B cell (primary cell): ENCODE results near the gene ACOXL. TPM values are rescaled to one million over a fixed set of nuclear protein-coding genes. Genes with fewer than 3 reads are reported as not detected.

Experiments used
- ATAC-seq: fragments of 200-7000 bp; cut with Tn5 transposase; one replicate; pipeline ENCODE4 v1.10.0; 2021; ENCODE audit warnings: low read depth, mild to moderate bottlenecking, moderate number of reproducible peaks, moderate library complexity
- CTCF ChIA-PET: fragments of 350-600 bp; sonication (Branson Sonifier 250); formaldehyde crosslinking; loops from one replicate; lab custom pipeline; 2021; ENCODE audit warnings: antibody characterized with exemption, inconsistent platforms; lab: Charles Lee
- POLR2A ChIA-PET: fragments of 350-600 bp; sonication (Branson Sonifier 250); formaldehyde crosslinking; loops from one replicate; lab custom pipeline; 2021; ENCODE audit warnings: antibody characterized with exemption; lab: Charles Lee
- DNase-seq: peaks from one replicate; pipeline ENCODE4 v3.0.0; 2013
- H2AFZ ChIP-seq: 2 replicates; pipeline ENCODE4 v1.6.1; 2012; ENCODE audit warnings: mild to moderate bottlenecking, low read depth, low read length; ENCODE audit not compliant: insufficient read depth, poor library complexity, severe bottlenecking
- H3K27ac ChIP-seq, 2 donors: 1 replicate in 1 of 2; 2 replicates in 1 of 2; pipeline ENCODE4 v1.5.1; 2012 to 2013; ENCODE audit warnings: low read length in 2 of 2, mild to moderate bottlenecking in 2 of 2, moderate library complexity in 1 of 2
- H3K27me3 ChIP-seq, 4 experiments: fragments of 200-600 bp in 1 of 4; sonication (generic) in 1 of 4; replicated peaks in 1 of 4; 1 replicate in 2 of 4; 2 replicates in 2 of 4; pipeline versions ENCODE4 v1.6.1 to v1.7.0; 2013 to 2016; ENCODE audit warnings: low read length in 3 of 4, mild to moderate bottlenecking in 2 of 4, mixed read lengths in 1 of 4, moderate library complexity in 1 of 4; ENCODE audit not compliant: insufficient read depth in 4 of 4, control insufficient read depth in 3 of 4; ENCODE audit errors: control extremely low read depth in 1 of 4
- H3K36me3 ChIP-seq, 2 experiments: replicated peaks in 1 of 2; 1 replicate in 1 of 2; 2 replicates in 1 of 2; pipeline versions ENCODE4 v1.6.1 to v1.7.1; 2013; ENCODE audit warnings: low read length in 1 of 2; ENCODE audit not compliant: insufficient read depth in 2 of 2, control insufficient read depth in 1 of 2; ENCODE audit errors: control extremely low read depth in 1 of 2, extremely low read depth in 1 of 2
- H3K4me1 ChIP-seq, 2 donors: fragments of 200-600 bp in 1 of 2; sonication (generic) in 1 of 2; 1 replicate in 1 of 2; 2 replicates in 1 of 2; pipeline versions ENCODE4 v1.5.1 to v1.6.1; 2013 to 2017; ENCODE audit warnings: low read length in 2 of 2; ENCODE audit not compliant: control insufficient read depth in 2 of 2, insufficient read depth in 2 of 2
- H3K4me2 ChIP-seq: replicated peaks from 2 replicates; pipeline ENCODE3; 2012; ENCODE audit warnings: mild to moderate bottlenecking, low read depth, low read length; ENCODE audit not compliant: poor library complexity, severe bottlenecking
- H3K4me3 ChIP-seq, 5 experiments: fragments of 200-600 bp in 1 of 5; sonication (generic) in 1 of 5; 1 replicate in 3 of 5; 2 replicates in 2 of 5; pipeline versions ENCODE4 v1.5.1 to v1.7.0; 2011 to 2016; ENCODE audit warnings: low read length in 4 of 5, mild to moderate bottlenecking in 4 of 5, low read depth in 2 of 5, control low read depth in 1 of 5, moderate library complexity in 1 of 5; ENCODE audit not compliant: insufficient read depth in 1 of 5; ENCODE audit errors: control extremely low read depth in 1 of 5, extremely low read depth in 1 of 5
- H3K79me2 ChIP-seq: fragments of 200-600 bp; sonication (generic); one replicate; pipeline ENCODE4 v1.6.0; 2016; ENCODE audit warnings: low read length; ENCODE audit not compliant: control insufficient read depth, insufficient read depth
- H3K9ac ChIP-seq: fragments of 200-600 bp; sonication (generic); 2 replicates; pipeline ENCODE4 v1.6.1; 2017; ENCODE audit warnings: mild to moderate bottlenecking, low read length, moderate library complexity
- H3K9me3 ChIP-seq, 3 donors: one replicate each; pipeline versions ENCODE4 v1.6.1 to v1.7.1; 2013; ENCODE audit warnings: low read length in 2 of 3; ENCODE audit not compliant: control insufficient read depth in 2 of 3, insufficient read depth in 1 of 3; ENCODE audit errors: control extremely low read depth in 1 of 3
- H4K20me1 ChIP-seq: 2 replicates; pipeline ENCODE4 v1.6.0; 2012; ENCODE audit warnings: mild to moderate bottlenecking, low read length; ENCODE audit not compliant: insufficient read depth, control insufficient read depth, poor library complexity, severe bottlenecking
- H3K27ac Mint-ChIP-seq: one replicate; pipeline ENCODE4 v1.8.0; 2021; ENCODE audit warnings: mixed read lengths
- H3K27me3 Mint-ChIP-seq: one replicate; pipeline ENCODE4 v1.8.0; 2021; ENCODE audit warnings: mixed read lengths
- H3K4me1 Mint-ChIP-seq: one replicate; pipeline ENCODE4 v1.8.0; 2021; ENCODE audit warnings: mixed read lengths
- H3K4me3 Mint-ChIP-seq: one replicate; pipeline ENCODE4 v1.8.0; 2021; ENCODE audit warnings: mixed read lengths
- H3K9me3 Mint-ChIP-seq: one replicate; pipeline ENCODE4 v1.8.0; 2022; ENCODE audit warnings: mixed read lengths; ENCODE audit not compliant: insufficient read depth
- EZH2 ChIP-seq: IDR thresholded peaks from 2 replicates; pipeline ENCODE4 v1.6.1; 2012; ENCODE audit warnings: borderline replicate concordance, low read depth, mild to moderate bottlenecking, moderate library complexity, low read length; ENCODE audit not compliant: insufficient read depth, poor library complexity, severe bottlenecking
- WGBS: methylation state at CpG from one replicate; pipeline ENCODE4 v1.1.5; 2013; ENCODE audit warnings: missing lambda C conversion rate; ENCODE audit not compliant: insufficient coverage; 5-methylcytosine and 5-hydroxymethylcytosine counted together
- intact Hi-C: fragments of 100-400 bp; cut with micrococcal nuclease; formaldehyde crosslinking; loops from one replicate; pipeline ENCODE4 v1.10.0; 2022
- polyA plus RNA-seq: library from polyadenylated mRNA; depleted of rRNA; stranded (reverse); fragments of >200 nt; gene quantifications from 2 replicates; pipeline ENCODE4 v1.2.3, GENCODE V29; 2012
- total RNA-seq, 2 donors: library from RNA; stranded (reverse); fragments of 120-200 nt in 1 of 2; gene quantifications; 1 replicate in 1 of 2; 2 replicates in 1 of 2; pipeline versions ENCODE4 v1.2.3 to v1.2.4, GENCODE V29; 2013 to 2022
- TF ChIP-seq, protein P1 (sequence below): fragments of 200-600 bp; IDR thresholded peaks from one replicate; pipeline ENCODE4 v1.8.0; 2022; ENCODE audit warnings: antibody characterized with exemption, mild to moderate bottlenecking

ACOXL gene
- total and polyA plus RNA-seq, 2 donors (not counting 1 experiment from before 2014, with no cell fraction given) = 0.06 TPM; not detected in 1

DNA sequence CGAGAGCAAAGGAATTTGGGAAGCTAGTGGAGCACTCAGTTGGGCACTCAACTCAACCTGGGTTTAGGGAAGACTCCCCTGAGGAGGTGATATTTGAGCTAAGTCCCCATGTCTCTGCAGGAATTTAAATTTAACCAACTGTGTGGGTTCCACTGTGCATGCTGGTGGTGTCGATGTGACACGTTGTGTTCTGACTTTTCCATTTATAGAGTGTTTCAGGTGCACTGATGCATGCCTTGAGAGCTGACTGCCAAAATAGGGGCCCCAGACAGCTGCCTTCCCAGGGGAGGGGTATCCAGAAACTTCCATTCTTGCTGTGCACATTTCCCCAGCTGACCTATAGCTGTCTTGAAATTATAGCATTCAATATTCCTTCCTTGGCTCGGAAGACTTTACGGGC lies 324.7 kb downstream of the ACOXL start:
- Mint-ChIP-seq H3K4me3 (peak overlapping the region; percentile 72), H3K4me1 (peaks cover 56% of the 10 kb centered on the region), H3K9me3 (no peaks in the 10 kb centered on the region), H3K27ac (peak overlapping the region; percentile 51), H3K27me3 (no peaks in the 10 kb centered on the region)
- no peak for DNase-seq
- no peak for TF ChIP-seq EZH2
- TF ChIP-seq, protein P1, sequence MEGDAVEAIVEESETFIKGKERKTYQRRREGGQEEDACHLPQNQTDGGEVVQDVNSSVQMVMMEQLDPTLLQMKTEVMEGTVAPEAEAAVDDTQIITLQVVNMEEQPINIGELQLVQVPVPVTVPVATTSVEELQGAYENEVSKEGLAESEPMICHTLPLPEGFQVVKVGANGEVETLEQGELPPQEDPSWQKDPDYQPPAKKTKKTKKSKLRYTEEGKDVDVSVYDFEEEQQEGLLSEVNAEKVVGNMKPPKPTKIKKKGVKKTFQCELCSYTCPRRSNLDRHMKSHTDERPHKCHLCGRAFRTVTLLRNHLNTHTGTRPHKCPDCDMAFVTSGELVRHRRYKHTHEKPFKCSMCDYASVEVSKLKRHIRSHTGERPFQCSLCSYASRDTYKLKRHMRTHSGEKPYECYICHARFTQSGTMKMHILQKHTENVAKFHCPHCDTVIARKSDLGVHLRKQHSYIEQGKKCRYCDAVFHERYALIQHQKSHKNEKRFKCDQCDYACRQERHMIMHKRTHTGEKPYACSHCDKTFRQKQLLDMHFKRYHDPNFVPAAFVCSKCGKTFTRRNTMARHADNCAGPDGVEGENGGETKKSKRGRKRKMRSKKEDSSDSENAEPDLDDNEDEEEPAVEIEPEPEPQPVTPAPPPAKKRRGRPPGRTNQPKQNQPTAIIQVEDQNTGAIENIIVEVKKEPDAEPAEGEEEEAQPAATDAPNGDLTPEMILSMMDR = no peak
- H3K27me3 ChIP-seq = no peaks in the 10 kb centered on the region
- H4K20me1 ChIP-seq = no peaks in the 10 kb centered on the region
- peak overlapping the region; percentile 52 for H3K4me2 ChIP-seq
- H3K9ac ChIP-seq = no peak overlapping the region
- peak overlapping the region in 1 of 5 experiments; percentile 1 for H3K4me3 ChIP-seq
- CTCF ChIA-PET = interaction anchor here (0.7 to 1.8 kb wide), 7 partner anchors 12 to 1548 kb away, joined by 3 to 5 read pairs (median 3); no protein-coding TSS in a partner anchor
- POLR2A ChIA-PET = no interaction called here
- no peak overlapping the region for H2AFZ ChIP-seq
- intact Hi-C loops = loop anchor here (5.0 to 10.0 kb wide), 3 partner anchors 35 to 148 kb away; no protein-coding TSS in a partner anchor
- no peaks in the 10 kb centered on the region for H3K36me3 ChIP-seq
- peaks cover 45 to 54% of the 10 kb centered on the region in 2 donors for H3K4me1 ChIP-seq
- 48% methylated on average over 4 of the region's 5 CpGs for WGBS
- peaks cover 0 to 6% (median 4%) of the 10 kb centered on the region in 3 donors for H3K9me3 ChIP-seq
- H3K27ac ChIP-seq = peak overlapping the region in 1 of 2 donors; percentile 30
- no peaks in the 10 kb centered on the region for H3K79me2 ChIP-seq
- ATAC-seq = peak; percentile 12

DNA sequence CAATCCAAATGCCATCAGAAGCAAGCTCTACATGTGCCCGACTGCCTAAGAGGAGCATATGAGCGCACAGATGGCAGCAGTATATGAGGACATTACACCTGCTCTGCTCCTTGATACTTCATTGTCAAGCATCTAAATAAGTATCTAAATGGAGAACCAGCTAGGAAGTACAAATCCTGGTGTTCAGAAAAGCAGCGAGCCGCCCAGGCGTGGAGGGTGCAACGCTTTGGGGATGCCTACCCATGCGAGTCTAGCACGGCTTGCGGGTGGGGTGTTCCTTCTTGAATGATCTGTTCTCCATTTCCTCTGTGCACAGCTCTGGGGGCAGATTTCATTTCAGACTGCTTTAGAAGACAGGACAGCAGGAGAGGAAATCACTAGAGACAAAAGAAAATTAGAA lies 325.3 kb downstream of the ACOXL start:
- Histone ChIP-seq H3K9ac (no peak overlapping the region), H3K4me3 (no peak overlapping the region), H3K79me2 (no peaks in the 10 kb centered on the region), H4K20me1 (no peaks in the 10 kb centered on the region), H3K9me3 (peaks cover 0 to 6% (median 4%) of the 10 kb centered on the region in 3 donors), H3K4me1 (peaks cover 50 to 54% of the 10 kb centered on the region in 2 donors), H2AFZ (no peak overlapping the region), H3K27me3 (no peaks in the 10 kb centered on the region), H3K36me3 (no peaks in the 10 kb centered on the region), H3K4me2 (peak overlapping the region; percentile 52), H3K27ac (peak overlapping the region; percentile 30 to 66)
- ATAC-seq (peak; percentile 66), DNase-seq (peak; percentile 64)
- 23% methylated on average over 3 of the region's 9 CpGs for WGBS
- Mint-ChIP-seq H3K9me3 (no peaks in the 10 kb centered on the region), H3K4me1 (peaks cover 63% of the 10 kb centered on the region), H3K27me3 (no peaks in the 10 kb centered on the region), H3K27ac (peak overlapping the region; percentile 51), H3K4me3 (peak overlapping the region; percentile 72)
- ChIA-PET POLR2A (interaction anchor here (0.9 kb wide), 1 partner anchor 63 kb away, joined by 3 read pairs; the partner anchor contains the start of gene BCL2L11), CTCF (interaction anchor here (0.9 to 1.8 kb wide), 3 partner anchors 12 to 42 kb away, joined by 3 to 4 read pairs (median 4); no protein-coding TSS in a partner anchor)
- intact Hi-C loops = loop anchor here (5.0 to 10.0 kb wide), 3 partner anchors 35 to 147 kb away; no protein-coding TSS in a partner anchor
- TF ChIP-seq, protein P1 = no peak
- no peak for TF ChIP-seq EZH2
